K562 (cell line): Measurements from ENCODE around the gene PHYKPL.

Source experiments
- EZH2 ChIP-seq: IDR thresholded peaks from 2 replicates; pipeline ENCODE4 v1.6.1; 2012; ENCODE audit warnings: low read depth, mild to moderate bottlenecking, inconsistent platforms, low read length, borderline replicate concordance
- HNRNPK ChIP-seq: fragments of 200-400 bp; formaldehyde crosslinking; IDR thresholded peaks from one replicate; pipeline ENCODE4 v1.6.1; 2018; ENCODE audit warnings: mild to moderate bottlenecking, low read depth, low read length; ENCODE audit not compliant: poor library complexity, severe bottlenecking
- JUN ChIP-seq, 2 experiments: sonication (generic) in 1 of 2; formaldehyde crosslinking in 1 of 2; IDR thresholded peaks; 2 replicates each; pipeline versions ENCODE4 v1.6.1 to v1.8.0; 2012 to 2022; ENCODE audit warnings: borderline replicate concordance in 2 of 2, mild to moderate bottlenecking in 2 of 2, improper control_type of control experiment in 1 of 2, low read depth in 1 of 2, low read length in 1 of 2, missing genetic modification reagents in 1 of 2
- MTA2 ChIP-seq: fragments of 450-650 bp; IDR thresholded peaks from 2 replicates; pipeline ENCODE4 v1.6.1; 2016; ENCODE audit warnings: low read depth
- NFXL1 ChIP-seq: fragments of 450-650 bp; formaldehyde crosslinking; IDR thresholded peaks from 2 replicates; pipeline ENCODE4 v1.4.0; 2021; ENCODE audit warnings: mild to moderate bottlenecking
- NR3C1 ChIP-seq: sonication (generic); formaldehyde crosslinking; IDR thresholded peaks from 2 replicates; pipeline ENCODE4 v1.8.1; 2022; ENCODE audit warnings: missing genetic modification reagents
- POLR2A ChIP-seq: fragments of 450-650 bp; conservative IDR thresholded peaks from 2 replicates; pipeline ENCODE4 v1.6.1; 2016
- SP2 ChIP-seq: IDR thresholded peaks from 2 replicates; pipeline ENCODE4 v1.6.1; 2011; ENCODE audit warnings: mild to moderate bottlenecking, low read depth, low read length, moderate library complexity; ENCODE audit not compliant: poor library complexity, severe bottlenecking; ENCODE audit errors: extremely low read depth
- ZKSCAN1 ChIP-seq: fragments of 150-350 bp; IDR thresholded peaks from 2 replicates; pipeline ENCODE4 v1.6.1; 2016; ENCODE audit warnings: low read depth, low read length
- ZNF12 ChIP-seq: sonication (generic); formaldehyde crosslinking; IDR thresholded peaks from 2 replicates; pipeline ENCODE4 v1.4.0; 2020; ENCODE audit warnings: mild to moderate bottlenecking, missing genetic modification reagents
- ZSCAN29 ChIP-seq: fragments of 450-650 bp; IDR thresholded peaks from 2 replicates; pipeline ENCODE4 v1.6.1; 2017
- TF ChIP-seq, protein P1 (sequence below), 3 experiments: IDR thresholded peaks in 2 of 3; conservative IDR thresholded peaks in 1 of 3; 2 replicates each; pipeline ENCODE4 v1.5.1; 2011 to 2012; ENCODE audit warnings: low read length in 3 of 3, mild to moderate bottlenecking in 3 of 3, control low read depth in 2 of 3, improper control_type of control experiment in 1 of 3, inconsistent platforms in 1 of 3, low read depth in 1 of 3, mixed read lengths in 1 of 3, moderate library complexity in 1 of 3; ENCODE audit not compliant: insufficient read depth in 2 of 3
- TF ChIP-seq, protein P2 (sequence below): sonication (generic); formaldehyde crosslinking; IDR thresholded peaks from 2 replicates; pipeline ENCODE4 v1.8.0; 2022; ENCODE audit warnings: missing genetic modification reagents, mild to moderate bottlenecking, borderline replicate concordance

GRCh38 chr5:178206166-178207101 is 26.2 kb downstream of the PHYKPL start:
- TF ChIP-seq ZSCAN29 (no peak), ZNF12 (CRISPR knock-in tag) (no peak), MTA2 (no peak), JUN (IDR thresholded peaks at IDR 0.05; ENCODE audit: borderline replicate concordance, low read depth, low read length) (no peak), JUN (CRISPR knock-in tag; IDR thresholded peaks at IDR 0.05; ENCODE audit: borderline replicate concordance) (no peak), HNRNPK (no peak), POLR2A (peak; percentile 47; the same call in 1 of the 2 replicates), ZKSCAN1 (no peak), NFXL1 (CRISPR knock-in tag) (no peak), NR3C1 (CRISPR knock-in tag) (no peak), SP2 (no peak), EZH2 (no peak)
- TF ChIP-seq, protein P1, sequence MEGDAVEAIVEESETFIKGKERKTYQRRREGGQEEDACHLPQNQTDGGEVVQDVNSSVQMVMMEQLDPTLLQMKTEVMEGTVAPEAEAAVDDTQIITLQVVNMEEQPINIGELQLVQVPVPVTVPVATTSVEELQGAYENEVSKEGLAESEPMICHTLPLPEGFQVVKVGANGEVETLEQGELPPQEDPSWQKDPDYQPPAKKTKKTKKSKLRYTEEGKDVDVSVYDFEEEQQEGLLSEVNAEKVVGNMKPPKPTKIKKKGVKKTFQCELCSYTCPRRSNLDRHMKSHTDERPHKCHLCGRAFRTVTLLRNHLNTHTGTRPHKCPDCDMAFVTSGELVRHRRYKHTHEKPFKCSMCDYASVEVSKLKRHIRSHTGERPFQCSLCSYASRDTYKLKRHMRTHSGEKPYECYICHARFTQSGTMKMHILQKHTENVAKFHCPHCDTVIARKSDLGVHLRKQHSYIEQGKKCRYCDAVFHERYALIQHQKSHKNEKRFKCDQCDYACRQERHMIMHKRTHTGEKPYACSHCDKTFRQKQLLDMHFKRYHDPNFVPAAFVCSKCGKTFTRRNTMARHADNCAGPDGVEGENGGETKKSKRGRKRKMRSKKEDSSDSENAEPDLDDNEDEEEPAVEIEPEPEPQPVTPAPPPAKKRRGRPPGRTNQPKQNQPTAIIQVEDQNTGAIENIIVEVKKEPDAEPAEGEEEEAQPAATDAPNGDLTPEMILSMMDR (IDR thresholded peaks at IDR 0.05 in 2 of 3, conservative IDR thresholded peaks at IDR 0.05 in 1 of 3; ENCODE audit: insufficient read depth in 2 of 3, low read depth in 1 of 3, low read length in 3 of 3): no peak
- TF ChIP-seq, protein P2, sequence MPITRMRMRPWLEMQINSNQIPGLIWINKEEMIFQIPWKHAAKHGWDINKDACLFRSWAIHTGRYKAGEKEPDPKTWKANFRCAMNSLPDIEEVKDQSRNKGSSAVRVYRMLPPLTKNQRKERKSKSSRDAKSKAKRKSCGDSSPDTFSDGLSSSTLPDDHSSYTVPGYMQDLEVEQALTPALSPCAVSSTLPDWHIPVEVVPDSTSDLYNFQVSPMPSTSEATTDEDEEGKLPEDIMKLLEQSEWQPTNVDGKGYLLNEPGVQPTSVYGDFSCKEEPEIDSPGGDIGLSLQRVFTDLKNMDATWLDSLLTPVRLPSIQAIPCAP (CRISPR knock-in tag): no peak
